Mesendoderm (in vitro differentiated cells): Measurements from ENCODE around the gene CDC42EP1.
A peak's percentile ranks its signal among the peaks of the same experiment; 100 is the strongest.

Source experiments
- DNase-seq: peaks from one replicate; pipeline ENCODE4 v3.0.0; 2013
- H2AK5ac ChIP-seq: 2 replicates; pipeline ENCODE4 v1.6.1; 2013; ENCODE audit warnings: low read length, inconsistent platforms
- H2BK120ac ChIP-seq: 2 replicates; pipeline ENCODE4 v1.6.1; 2013; ENCODE audit warnings: low read depth, mild to moderate bottlenecking, low read length, moderate library complexity, mixed read lengths
- H2BK15ac ChIP-seq: replicated peaks from 2 replicates; pipeline ENCODE4 v1.6.1; 2013; ENCODE audit warnings: low read depth, mild to moderate bottlenecking, moderate library complexity
- H2BK5ac ChIP-seq: 2 replicates; pipeline ENCODE4 v1.6.1; 2013; ENCODE audit warnings: low read length, inconsistent platforms
- H3K18ac ChIP-seq: 2 replicates; pipeline ENCODE4 v1.6.1; 2013; ENCODE audit warnings: mild to moderate bottlenecking, low read length, mixed read lengths
- H3K23ac ChIP-seq: one replicate; pipeline ENCODE4 v1.6.1; 2013; ENCODE audit warnings: low read length
- H3K27ac ChIP-seq: 2 replicates; pipeline ENCODE4 v1.5.1; 2013; ENCODE audit warnings: low read depth, mild to moderate bottlenecking, inconsistent platforms, low read length, moderate library complexity
- H3K27me3 ChIP-seq: 2 replicates; pipeline ENCODE4 v1.6.1; 2013; ENCODE audit warnings: low read length, control low read depth, mild to moderate bottlenecking, inconsistent platforms; ENCODE audit not compliant: insufficient read depth, poor library complexity
- H3K36me3 ChIP-seq: 2 replicates; pipeline ENCODE4 v1.6.1; 2013; ENCODE audit warnings: low read length, inconsistent platforms; ENCODE audit not compliant: control insufficient read depth, insufficient read depth
- H3K4ac ChIP-seq: one replicate; pipeline ENCODE4 v1.6.1; 2013; ENCODE audit warnings: low read depth, mild to moderate bottlenecking, low read length, moderate library complexity
- H3K4me1 ChIP-seq: 2 replicates; pipeline ENCODE4 v1.6.1; 2013; ENCODE audit warnings: low read depth, low read length, inconsistent platforms; ENCODE audit not compliant: control insufficient read depth
- H3K4me2 ChIP-seq: 2 replicates; pipeline ENCODE4 v1.6.1; 2013; ENCODE audit warnings: low read length
- H3K4me3 ChIP-seq: 2 replicates; pipeline ENCODE4 v1.5.1; 2013; ENCODE audit warnings: mild to moderate bottlenecking, low read length
- H3K56ac ChIP-seq: one replicate; pipeline ENCODE4 v1.6.1; 2013; ENCODE audit warnings: low read length
- H3K79me1 ChIP-seq: 2 replicates; pipeline ENCODE4 v1.6.1; 2013; ENCODE audit warnings: low read length, inconsistent platforms
- H3K79me2 ChIP-seq: 2 replicates; pipeline ENCODE4 v1.6.1; 2013; ENCODE audit warnings: mild to moderate bottlenecking, low read length; ENCODE audit not compliant: control insufficient read depth, insufficient read depth
- H3K9ac ChIP-seq: 2 replicates; pipeline ENCODE4 v1.6.1; 2013; ENCODE audit warnings: low read length, inconsistent platforms
- H4K5ac ChIP-seq: one replicate; pipeline ENCODE4 v1.6.1; 2013; ENCODE audit warnings: low read length
- H4K8ac ChIP-seq: one replicate; pipeline ENCODE4 v1.6.1; 2013; ENCODE audit warnings: low read depth, mild to moderate bottlenecking, control low read depth, low read length, moderate library complexity
- WGBS: extraction: QIAGEN DNeasy Blood & Tissue Kit; methylation state at CpG from one replicate; pipeline ENCODE4 v1.1.7; 2013; ENCODE audit warnings: low lambda C conversion rate, missing lambda C conversion rate; ENCODE audit not compliant: insufficient coverage; ENCODE audit errors: extremely low coverage; 5-methylcytosine and 5-hydroxymethylcytosine counted together

Gene CDC42EP1

GRCh38 chr22:37566903-37567798 lies 6.9 kb downstream of the CDC42EP1 start:
- H2BK15ac ChIP-seq, result no peak overlapping the region
- H2BK5ac ChIP-seq, result peak overlapping the region; percentile 65
- no peak overlapping the region for H4K5ac ChIP-seq
- peaks cover 13% of the 10 kb centered on the region for H3K36me3 ChIP-seq
- peak; percentile 85 for DNase-seq
- peaks cover 20% of the 10 kb centered on the region for H3K79me1 ChIP-seq
- H3K4ac ChIP-seq, result no peak overlapping the region
- H3K23ac ChIP-seq, result no peak overlapping the region
- peak overlapping the region; percentile 14 for H2AK5ac ChIP-seq
- H3K27ac ChIP-seq, result no peak overlapping the region
- no peak overlapping the region for H3K18ac ChIP-seq
- H3K56ac ChIP-seq, result peak overlapping the region; percentile 80
- H4K8ac ChIP-seq, result no peak overlapping the region
- WGBS, result no CpG with 5 or more reads among the region's 16 CpGs
- H3K4me1 ChIP-seq, result peaks cover 33% of the 10 kb centered on the region
- H3K9ac ChIP-seq, result peak overlapping the region; percentile 40
- no peak overlapping the region for H3K4me2 ChIP-seq
- H3K4me3 ChIP-seq, result no peak overlapping the region
- H2BK120ac ChIP-seq, result no peak overlapping the region
- peaks cover 29% of the 10 kb centered on the region for H3K79me2 ChIP-seq
- H3K27me3 ChIP-seq, result no peaks in the 10 kb centered on the region

GRCh38 chr22:37568012-37568411 lies 7.7 kb downstream of the CDC42EP1 start:
- Histone ChIP-seq H3K27me3 (no peaks in the 10 kb centered on the region), H4K8ac (no peak overlapping the region), H3K4me3 (no peak overlapping the region), H2BK5ac (peak overlapping the region; percentile 65), H3K27ac (peak overlapping the region; percentile 92), H3K23ac (peak overlapping the region; percentile 74), H3K4me1 (peaks cover 32% of the 10 kb centered on the region), H4K5ac (no peak overlapping the region), H3K4ac (no peak overlapping the region), H3K4me2 (no peak overlapping the region), H2BK15ac (no peak overlapping the region), H3K79me1 (peaks cover 16% of the 10 kb centered on the region), H2AK5ac (no peak overlapping the region), H3K56ac (peak overlapping the region; percentile 82), H3K79me2 (peaks cover 21% of the 10 kb centered on the region), H3K9ac (peak overlapping the region; percentile 40), H3K18ac (no peak overlapping the region), H2BK120ac (no peak overlapping the region), H3K36me3 (peaks cover 13% of the 10 kb centered on the region)
- no CpG with 5 or more reads among the region's 15 CpGs for WGBS
- no peak for DNase-seq

- no peak overlapping the region for H4K8ac ChIP-seq
- H2BK120ac ChIP-seq, result no peak overlapping the region
- peak overlapping the region; percentile 58 for H3K4ac ChIP-seq
- H4K5ac ChIP-seq, result no peak overlapping the region
- H3K79me1 ChIP-seq, result peaks cover 16% of the 10 kb centered on the region
- no CpG with 5 or more reads among the region's 14 CpGs for WGBS
- peak overlapping the region; percentile 92 for H3K27ac ChIP-seq
- peaks cover 13% of the 10 kb centered on the region for H3K36me3 ChIP-seq
- peaks cover 16% of the 10 kb centered on the region for H3K79me2 ChIP-seq
- peak overlapping the region; percentile 27 for H2AK5ac ChIP-seq
- peak overlapping the region; percentile 83 for H3K23ac ChIP-seq
- peak overlapping the region; percentile 20 for H3K18ac ChIP-seq
- H3K4me1 ChIP-seq, result peaks cover 30% of the 10 kb centered on the region
- H3K4me3 ChIP-seq, result no peak overlapping the region
- H3K4me2 ChIP-seq, result no peak overlapping the region
- H3K27me3 ChIP-seq, result no peaks in the 10 kb centered on the region
- DNase-seq, result peak; percentile 46
- H2BK15ac ChIP-seq, result no peak overlapping the region
- peak overlapping the region; percentile 82 for H3K56ac ChIP-seq
- H3K9ac ChIP-seq, result peak overlapping the region; percentile 67
- peak overlapping the region; percentile 97 for H2BK5ac ChIP-seq
Observed at GRCh38 chr22:37568448-37569008, 8.2 kb downstream of the CDC42EP1 start.

GRCh38 chr22:37569009-37569920 lies 9.0 kb downstream of the CDC42EP1 start:
- H3K27ac ChIP-seq, result peak overlapping the region; percentile 92
- no peak overlapping the region for H3K4me2 ChIP-seq
- DNase-seq, result peak; percentile 97

GRCh38 chr22:37569921-37570660 lies 9.8 kb downstream of the CDC42EP1 start:
- no peak overlapping the region for H3K23ac ChIP-seq
- no peaks in the 10 kb centered on the region for H3K27me3 ChIP-seq
- H3K79me1 ChIP-seq, result peaks cover 6% of the 10 kb centered on the region
- peak overlapping the region; percentile 31 for H3K9ac ChIP-seq
- peak overlapping the region; percentile 38 for H2AK5ac ChIP-seq
- peak overlapping the region; percentile 75 for H3K56ac ChIP-seq
- no peak overlapping the region for H2BK15ac ChIP-seq
- H4K8ac ChIP-seq, result no peak overlapping the region
- H3K4me3 ChIP-seq, result no peak overlapping the region
- H2BK120ac ChIP-seq, result no peak overlapping the region
- no peak overlapping the region for H4K5ac ChIP-seq
- peaks cover 21% of the 10 kb centered on the region for H3K4me1 ChIP-seq
- no CpG with 5 or more reads among the region's 9 CpGs for WGBS
- peaks cover 7% of the 10 kb centered on the region for H3K36me3 ChIP-seq
- peak overlapping the region; percentile 32 for H3K27ac ChIP-seq
- H3K79me2 ChIP-seq, result peaks cover 3% of the 10 kb centered on the region
- no peak overlapping the region for H3K4ac ChIP-seq
- H3K4me2 ChIP-seq, result no peak overlapping the region
- H3K18ac ChIP-seq, result no peak overlapping the region
- H2BK5ac ChIP-seq, result peak overlapping the region; percentile 47
- peak; percentile 53 for DNase-seq

More at GRCh38 chr22:37569009-37569920, 9.0 kb downstream of the CDC42EP1 start:
- Histone ChIP-seq H2BK15ac (no peak overlapping the region), H3K4me3 (no peak overlapping the region), H3K4ac (peak overlapping the region; percentile 58), H3K56ac (peak overlapping the region; percentile 82), H3K79me1 (peaks cover 9% of the 10 kb centered on the region), H2AK5ac (peak overlapping the region; percentile 27), H3K4me1 (peaks cover 23% of the 10 kb centered on the region), H4K5ac (no peak overlapping the region), H3K79me2 (peaks cover 8% of the 10 kb centered on the region), H2BK5ac (peak overlapping the region; percentile 97), H3K36me3 (peaks cover 9% of the 10 kb centered on the region), H3K9ac (peak overlapping the region; percentile 67), H3K18ac (peak overlapping the region; percentile 20), H2BK120ac (no peak overlapping the region), H3K27me3 (no peaks in the 10 kb centered on the region), H3K23ac (peak overlapping the region; percentile 83), H4K8ac (no peak overlapping the region)
- WGBS, result no CpG with 5 or more reads among the region's 21 CpGs
